GM20431 (cell line): ENCODE measurements around the gene GRB10.
"Not testable (repeated sequence)": the region's sequence is repeated elsewhere in the genome, so short reads cannot be mapped to it uniquely, and the experiment has no call there.

ENCODE experiments used
- in situ Hi-C: fragments of 300-500 bp; cut with MseI, MboI; formaldehyde crosslinking; loops from one replicate; pipeline ENCODE4 v1.15.0; 2020; ENCODE audit warnings: low sequenced_read_pairs; ENCODE audit not compliant: unreplicated experiment

GRB10 gene

GRCh38 chr7:50751146-50751545 is 31.6 kb downstream of the GRB10 start:
- in situ Hi-C loops, result no loop called here

GRCh38 chr7:50749896-50750295 is 32.8 kb downstream of the GRB10 start:
- in situ Hi-C loops, result no loop called here

GRCh38 chr7:50748472-50748871 is 34.2 kb downstream of the GRB10 start:
- in situ Hi-C loops, result no loop called here

GRCh38 chr7:50745835-50746234 is 36.9 kb downstream of the GRB10 start:
- in situ Hi-C loops, result no loop called here

- in situ Hi-C loops, result no loop called here
Measured at GRCh38 chr7:50745336-50745735, 37.4 kb downstream of the GRB10 start.

- in situ Hi-C loops, result no loop called here
Measured at GRCh38 chr7:50743893-50744292, 38.8 kb downstream of the GRB10 start.

- in situ Hi-C loops, result no loop called here
Measured at GRCh38 chr7:50743016-50743415, 39.7 kb downstream of the GRB10 start.

- in situ Hi-C loops, result no loop called here
Measured at GRCh38 chr7:50742401-50742800, 40.3 kb downstream of the GRB10 start.

GRCh38 chr7:50739744-50740435 is 42.8 kb downstream of the GRB10 start:
- in situ Hi-C loops, result no loop called here

GRCh38 chr7:50738932-50739331 is 43.8 kb downstream of the GRB10 start:
- in situ Hi-C loops, result no loop called here

- in situ Hi-C loops, result not testable (repeated sequence)
Measured at GRCh38 chr7:50735836-50736235, 46.9 kb downstream of the GRB10 start.

- in situ Hi-C loops, result no loop called here
Measured at GRCh38 chr7:50735333-50735732, 47.4 kb downstream of the GRB10 start.

GRCh38 chr7:50734246-50734645 is 48.5 kb downstream of the GRB10 start:
- in situ Hi-C loops, result no loop called here

GRCh38 chr7:50733552-50733951 is 49.1 kb downstream of the GRB10 start:
- in situ Hi-C loops, result no loop called here

- in situ Hi-C loops, result no loop called here
Measured at GRCh38 chr7:50731703-50732582, 50.8 kb downstream of the GRB10 start.

- in situ Hi-C loops, result no loop called here
Measured at GRCh38 chr7:50730446-50731400, 52.0 kb downstream of the GRB10 start.

GRCh38 chr7:50729962-50730361 is 52.7 kb downstream of the GRB10 start:
- in situ Hi-C loops, result no loop called here

- in situ Hi-C loops, result no loop called here
Measured at GRCh38 chr7:50728184-50728583, 54.5 kb downstream of the GRB10 start.

- in situ Hi-C loops, result no loop called here
Measured at GRCh38 chr7:50727711-50728110, 55.0 kb downstream of the GRB10 start.

GRCh38 chr7:50727072-50727471 is 55.6 kb downstream of the GRB10 start:
- in situ Hi-C loops, result no loop called here
